BJ (cell line): Measurements from ENCODE around the gene HMGB4. TPM values are rescaled to one million over a fixed set of nuclear protein-coding genes. Genes with fewer than 3 reads are reported as not detected.

Experiments used
- CTCF ChIA-PET: fragments of 350-600 bp; formaldehyde crosslinking; extraction: SDS; loops from one replicate; lab custom pipeline; 2021; ENCODE audit warnings: antibody characterized with exemption, inconsistent platforms; lab: Yijun Ruan, JAX
- POLR2A ChIA-PET: fragments of 300-600 bp; sonication (Branson Sonifier 250); formaldehyde crosslinking; extraction: SDS; loops from one replicate; lab custom pipeline; 2021; ENCODE audit warnings: antibody characterized with exemption; lab: Charles Lee
- DNase-seq: peaks from one replicate; pipeline ENCODE4 v3.0.0-alpha.2; 2011; ENCODE audit warnings: low read depth
- H3K27me3 ChIP-seq: 2 replicates; pipeline ENCODE4 v1.6.0; 2011; ENCODE audit warnings: low read length; ENCODE audit not compliant: control insufficient read depth, insufficient read depth
- H3K36me3 ChIP-seq: 2 replicates; pipeline ENCODE4 v1.5.1; 2011; ENCODE audit warnings: low read length; ENCODE audit not compliant: control insufficient read depth, insufficient read depth
- H3K4me3 ChIP-seq: 2 replicates; pipeline ENCODE4 v1.5.1; 2011; ENCODE audit warnings: low read depth, mild to moderate bottlenecking, control low read depth, low read length
- CTCF ChIP-seq: IDR thresholded peaks from 2 replicates; pipeline ENCODE4 v1.5.1; 2011; ENCODE audit warnings: low read depth, mild to moderate bottlenecking, control low read depth, inconsistent platforms, low read length, moderate library complexity; ENCODE audit not compliant: insufficient read depth
- polyA plus RNA-seq: library from polyadenylated mRNA; depleted of rRNA; stranded (reverse); fragments of >200 nt; gene quantifications from 2 replicates; pipeline ENCODE4 v1.2.3, GENCODE V29; 2011

HMGB4 gene
- polyA plus RNA-seq, 1 experiment = not detected

- ChIA-PET POLR2A (no interaction called here), CTCF (interaction anchor here (1.3 kb wide), 1 partner anchor 11 kb away, joined by 3 read pairs; no protein-coding TSS in a partner anchor)
- Histone ChIP-seq H3K27me3 (no peaks in the 10 kb centered on the region), H3K4me3 (no peak overlapping the region), H3K36me3 (no peaks in the 10 kb centered on the region)
- peak; percentile 9 for DNase-seq
- no peak for TF ChIP-seq CTCF
Measured at GRCh38 chr1:33903210-33903589, 39.3 kb downstream of the HMGB4 start.

- ChIA-PET CTCF (interaction anchor here (1.1 to 1.7 kb wide), 2 partner anchors 12 to 47 kb away, joined by 3 to 6 read pairs; no protein-coding TSS in a partner anchor), POLR2A (no interaction called here)
- TF ChIP-seq CTCF = no peak
- no peak overlapping the region for H3K4me3 ChIP-seq
- H3K27me3 ChIP-seq = no peaks in the 10 kb centered on the region
- DNase-seq = no peak
- no peaks in the 10 kb centered on the region for H3K36me3 ChIP-seq
Measured at GRCh38 chr1:33905241-33905640, 41.4 kb downstream of the HMGB4 start.

GRCh38 chr1:33906156-33906555, 42.3 kb downstream of the HMGB4 start:
- no peak for TF ChIP-seq CTCF
- ChIA-PET POLR2A (interaction anchor here (0.7 kb wide), 1 partner anchor 181 kb away, joined by 3 read pairs; no protein-coding TSS in a partner anchor), CTCF (interaction anchor here (1.1 to 1.7 kb wide), 2 partner anchors 13 to 48 kb away, joined by 3 to 6 read pairs; no protein-coding TSS in a partner anchor)
- Histone ChIP-seq H3K4me3 (no peak overlapping the region), H3K36me3 (no peaks in the 10 kb centered on the region), H3K27me3 (no peaks in the 10 kb centered on the region)
- DNase-seq = no peak

GRCh38 chr1:33908324-33908956, 44.6 kb downstream of the HMGB4 start:
- Histone ChIP-seq H3K27me3 (no peaks in the 10 kb centered on the region), H3K4me3 (no peak overlapping the region), H3K36me3 (no peaks in the 10 kb centered on the region)
- DNase-seq = no peak
- ChIA-PET CTCF (interaction anchor here (1.0 kb wide), 1 partner anchor 11 kb away, joined by 3 read pairs; no protein-coding TSS in a partner anchor), POLR2A (no interaction called here)
- no peak for TF ChIP-seq CTCF
